ENCODE results near the gene OR8B3.

The OR8B3 gene

DNA sequence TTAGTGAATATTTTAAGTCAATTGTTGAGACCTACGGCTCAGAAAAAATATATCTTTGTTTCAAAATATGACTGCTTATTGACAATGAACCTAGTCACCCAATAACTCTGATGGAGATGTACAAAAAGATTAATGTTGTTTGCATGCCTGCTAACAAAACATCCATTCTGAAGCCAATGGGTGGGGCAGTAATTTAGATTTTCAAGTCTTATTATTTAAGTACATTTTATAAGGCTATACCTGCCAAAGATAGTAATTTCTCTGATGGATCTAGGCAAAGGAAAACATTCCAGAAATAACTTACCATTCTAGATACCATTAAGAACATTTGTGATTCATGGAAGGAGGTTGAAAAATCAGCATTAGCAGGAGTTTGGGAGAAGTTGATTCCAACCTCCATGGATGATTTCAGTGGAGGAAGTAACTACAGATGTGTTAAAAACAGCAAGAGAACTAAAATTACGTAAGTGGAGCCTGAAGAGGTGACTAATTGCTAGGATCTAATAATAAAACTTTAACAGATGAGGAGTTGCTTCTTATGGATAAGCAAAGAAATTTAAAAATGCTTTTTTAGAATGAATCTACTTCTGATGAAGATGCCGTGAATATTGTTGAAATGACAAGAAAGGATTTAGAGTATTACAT is 52.4 kb downstream of the OR8B3 start:
- no peak for DNase-seq

Data from activated CD4-positive, alpha-beta T cell treated with anti-CD3 and anti-CD28 coated beads for 48 hours (primary cell).